GM18526 (cell line): Measurements from ENCODE around the gene EIF3K.

Source experiments
- POLR2A ChIP-seq: IDR thresholded peaks from 3 replicates; pipeline ENCODE4 v1.6.1; 2011; ENCODE audit not compliant: insufficient read length; ENCODE audit errors: extremely low read depth

EIF3K gene

GRCh38 chr19:38674388-38675171 is 55.6 kb downstream of the EIF3K start:
- no peak for TF ChIP-seq POLR2A

- no peak for TF ChIP-seq POLR2A
Observed at GRCh38 chr19:38675611-38676010, 56.6 kb downstream of the EIF3K start.

GRCh38 chr19:38676023-38676877 is 57.3 kb downstream of the EIF3K start:
- TF ChIP-seq POLR2A: no peak

GRCh38 chr19:38676878-38677646 is 58.1 kb downstream of the EIF3K start:
- TF ChIP-seq POLR2A: no peak

GRCh38 chr19:38678217-38678890 is 59.4 kb downstream of the EIF3K start:
- TF ChIP-seq POLR2A: no peak

- no peak for TF ChIP-seq POLR2A
Observed at GRCh38 chr19:38678891-38679494, 60.0 kb downstream of the EIF3K start.

GRCh38 chr19:38679839-38680238 is 60.9 kb downstream of the EIF3K start:
- TF ChIP-seq POLR2A: no peak

GRCh38 chr19:38682195-38682867 is 63.3 kb downstream of the EIF3K start:
- TF ChIP-seq POLR2A: no peak

GRCh38 chr19:38682872-38683392 is 63.9 kb downstream of the EIF3K start:
- TF ChIP-seq POLR2A: no peak

GRCh38 chr19:38683393-38684077 is 64.5 kb downstream of the EIF3K start:
- TF ChIP-seq POLR2A: no peak

GRCh38 chr19:38684078-38684861 is 65.3 kb downstream of the EIF3K start:
- TF ChIP-seq POLR2A: no peak

- no peak for TF ChIP-seq POLR2A
Observed at GRCh38 chr19:38684862-38685665, 66.1 kb downstream of the EIF3K start.
